OCI-LY1 (cell line): ENCODE data around the gene RAB3IL1.

Experiments used
- CTCF ChIP-seq: fragments of 200-600 bp; sonication (generic), shearing (Covaris generic); IDR thresholded peaks from 2 replicates; pipeline ENCODE4 v1.5.1; 2017; ENCODE audit warnings: mild to moderate bottlenecking, antibody characterized with exemption, low read length, moderate library complexity, mixed read lengths
- EZH2 ChIP-seq: fragments of 200-600 bp; sonication (generic), shearing (Covaris generic); IDR thresholded peaks from 2 replicates; pipeline ENCODE4 v1.8.0; 2017; ENCODE audit warnings: borderline replicate concordance, mixed run types, mild to moderate bottlenecking, antibody characterized with exemption, low read length, moderate library complexity, mixed read lengths

- no peak for TF ChIP-seq CTCF
- no peak for TF ChIP-seq EZH2
Observed at GRCh38 chr11:61946894-61947293, 29.5 kb upstream of the RAB3IL1 start.
